Measurements from ENCODE around the gene NHS.
"Not testable (repeated sequence)": the region's sequence is repeated elsewhere in the genome, so short reads cannot be mapped to it uniquely, and the experiment has no call there.

The NHS gene

GRCh38 chrX:17547658-17548057 is 172.7 kb downstream of the NHS start:
- DNase-seq (ENCODE audit: low read depth, low spot score): no peak

- DNase-seq (ENCODE audit: low read depth, low spot score): no peak
Measured at GRCh38 chrX:17549107-17549651, 174.2 kb downstream of the NHS start.

DNA sequence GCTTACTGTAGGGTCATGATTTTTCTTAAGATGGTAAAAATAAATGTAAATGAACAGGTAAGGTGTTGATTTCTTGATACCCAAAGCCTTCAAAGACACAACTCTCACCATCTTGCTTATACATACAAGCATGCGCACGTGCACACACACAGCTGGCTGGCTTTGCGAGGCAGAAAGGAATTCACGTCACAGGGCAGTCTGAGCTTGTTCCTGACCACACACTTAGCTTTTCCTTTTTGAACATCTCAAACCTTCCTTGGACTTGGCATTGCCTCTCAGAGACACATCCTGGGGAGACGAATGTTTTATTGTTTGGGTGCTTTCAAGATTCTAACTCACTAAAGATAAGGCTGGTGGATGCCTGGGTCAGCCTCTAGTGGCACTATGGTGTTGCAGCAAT is 175.0 kb downstream of the NHS start:
- no peak for DNase-seq (ENCODE audit: low read depth, low spot score)

DNA sequence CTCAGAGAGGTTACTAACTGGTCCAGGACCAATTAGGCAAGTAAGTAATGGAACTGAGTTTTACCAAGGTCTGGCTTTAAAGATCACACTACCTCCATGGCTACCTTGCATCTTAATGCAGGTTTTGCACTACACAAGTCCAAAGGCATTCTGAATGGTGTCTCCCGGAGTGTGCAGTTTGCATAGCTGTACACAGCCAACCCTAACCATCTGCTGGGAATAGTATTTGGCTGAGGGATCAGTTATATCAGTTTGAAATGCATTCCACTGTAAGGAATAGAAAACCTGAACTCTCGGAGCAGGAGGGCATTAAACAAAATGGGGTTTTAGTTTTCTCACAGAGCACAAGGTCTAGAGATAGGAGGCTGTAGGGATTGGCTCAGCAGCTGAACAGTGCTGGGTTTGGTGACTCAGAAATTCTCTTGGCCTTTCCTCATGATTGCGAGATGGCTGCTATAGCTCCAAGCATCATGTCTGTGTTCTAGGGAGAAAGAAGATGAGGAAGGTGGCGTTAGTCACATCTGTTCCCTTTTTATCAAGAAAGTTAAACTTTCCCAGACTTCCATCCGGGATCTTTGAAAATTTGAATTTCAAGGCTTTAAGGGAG is 177.1 kb downstream of the NHS start:
- DNase-seq (ENCODE audit: low read depth, low spot score): no peak

GRCh38 chrX:17553469-17553868 is 178.5 kb downstream of the NHS start:
- no peak for DNase-seq (ENCODE audit: low read depth, low spot score)

GRCh38 chrX:17553961-17554482 is 179.0 kb downstream of the NHS start:
- no peak for DNase-seq (ENCODE audit: low read depth, low spot score)

DNA sequence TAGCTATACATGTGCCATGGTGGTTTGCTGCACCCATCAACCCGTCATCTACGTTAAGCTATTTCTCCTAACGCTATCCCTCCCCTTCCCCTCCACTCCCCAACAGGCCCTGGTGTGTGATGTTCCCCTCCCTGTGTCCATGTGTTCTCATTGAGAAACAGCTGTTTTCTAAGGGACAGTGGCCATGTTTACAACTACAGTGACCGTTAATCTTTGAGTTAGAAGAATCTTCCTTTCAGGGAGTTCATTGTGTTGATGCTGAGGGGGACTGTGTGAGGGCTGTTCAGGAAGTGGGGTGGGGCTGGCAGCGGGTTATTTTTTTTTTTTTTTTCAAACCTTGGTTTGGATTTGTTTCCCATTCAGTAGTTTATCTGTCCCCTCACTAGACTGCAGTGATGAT is 179.9 kb downstream of the NHS start:
- DNase-seq (ENCODE audit: low read depth, low spot score): no peak

DNA sequence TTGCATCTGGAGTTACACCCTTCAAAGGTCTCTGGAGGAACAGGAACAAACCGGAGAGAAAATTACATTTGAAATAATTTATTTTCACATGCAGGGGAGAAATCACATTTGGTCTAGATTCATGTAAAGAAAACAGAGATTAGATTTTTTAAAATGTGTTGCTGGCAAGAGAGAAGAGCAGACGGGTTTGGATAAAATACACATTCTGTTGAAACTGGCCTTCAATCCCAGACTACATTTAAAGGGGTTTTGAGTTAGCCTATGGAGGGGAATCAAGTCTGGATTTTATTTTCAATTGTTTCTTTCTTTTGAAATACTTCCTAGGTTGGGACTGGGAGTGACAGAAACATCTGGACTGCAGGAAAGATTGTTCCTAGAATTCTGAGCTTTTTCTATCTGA is 180.8 kb downstream of the NHS start:
- no peak for DNase-seq (ENCODE audit: low read depth, low spot score)

GRCh38 chrX:17559728-17560379 is 184.9 kb downstream of the NHS start:
- no peak for DNase-seq (ENCODE audit: low read depth, low spot score)

DNA sequence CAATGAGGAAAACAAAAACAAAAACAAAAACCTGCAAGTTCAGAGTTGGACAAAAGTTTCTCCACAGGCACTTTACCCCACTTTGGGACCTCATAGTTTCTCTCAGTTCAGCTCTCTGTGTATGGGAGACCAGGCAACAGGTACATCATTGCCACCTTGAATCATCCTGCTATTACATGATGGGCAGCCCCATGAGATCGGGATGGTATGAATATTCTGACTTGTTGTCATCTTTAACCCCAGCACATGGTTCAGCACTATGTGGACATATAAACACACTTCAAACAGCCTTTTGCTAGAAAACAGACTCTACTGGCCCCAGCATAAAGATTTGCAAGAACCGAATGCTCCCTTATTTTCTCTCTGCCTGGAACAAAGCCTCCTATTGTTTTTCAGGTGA is 185.4 kb downstream of the NHS start:
- DNase-seq (ENCODE audit: low read depth, low spot score): no peak

DNA sequence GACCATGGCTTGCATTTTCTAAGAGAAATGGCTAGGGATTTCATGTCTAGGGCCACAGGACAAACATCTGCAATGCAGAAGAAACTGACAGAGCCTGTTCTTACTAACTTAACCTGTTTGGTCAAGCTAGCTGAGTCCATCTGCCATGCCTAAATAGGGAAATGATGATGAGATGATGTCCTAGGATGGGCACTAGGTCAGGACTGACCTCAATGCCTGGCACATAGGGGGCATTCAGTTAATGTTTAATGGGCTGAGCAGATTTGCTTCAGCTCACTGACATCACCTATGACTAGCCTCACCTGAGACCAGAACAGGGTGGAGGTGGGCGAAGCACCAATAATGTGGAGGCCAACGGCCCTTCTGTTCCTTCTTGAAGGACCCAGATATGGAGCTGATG is 188.1 kb downstream of the NHS start:
- no peak for DNase-seq (ENCODE audit: low read depth, low spot score)

GRCh38 chrX:17563515-17563914 is 188.5 kb downstream of the NHS start:
- DNase-seq (ENCODE audit: low read depth, low spot score): no peak

GRCh38 chrX:17564689-17565409 is 189.8 kb downstream of the NHS start:
- no peak for DNase-seq (ENCODE audit: low read depth, low spot score)

- DNase-seq (ENCODE audit: low read depth, low spot score): no peak
Measured at GRCh38 chrX:17566740-17567139, 191.7 kb downstream of the NHS start.

DNA sequence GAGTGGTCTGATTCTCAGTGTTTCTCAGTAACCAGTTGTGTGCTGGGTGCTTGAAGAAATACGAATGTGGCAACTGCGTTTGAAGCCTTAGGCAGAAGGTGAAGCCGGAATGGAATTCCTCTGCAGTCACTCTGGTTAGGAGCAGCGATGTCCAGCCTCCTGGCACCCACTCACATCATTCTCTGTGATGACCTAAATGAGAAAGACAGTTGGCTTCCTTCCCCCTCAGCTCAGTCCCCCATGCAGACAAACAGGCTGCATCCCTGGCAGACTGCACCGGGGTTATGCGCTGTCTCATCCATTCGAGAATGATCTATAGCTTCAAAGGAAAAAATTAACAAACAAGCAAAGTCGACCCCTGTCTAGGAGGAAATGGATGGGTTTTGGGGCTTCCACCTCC is 192.2 kb downstream of the NHS start:
- DNase-seq (ENCODE audit: low read depth, low spot score): no peak

GRCh38 chrX:17567821-17568220 is 192.8 kb downstream of the NHS start:
- DNase-seq (ENCODE audit: low read depth, low spot score): no peak

- not testable (repeated sequence) for DNase-seq (ENCODE audit: low read depth, low spot score)
Measured at GRCh38 chrX:17568804-17569203, 193.8 kb downstream of the NHS start.

GRCh38 chrX:17579026-17579425 is 204.0 kb downstream of the NHS start:
- no peak for DNase-seq (ENCODE audit: low read depth, low spot score)

GRCh38 chrX:17580539-17581152 is 205.6 kb downstream of the NHS start:
- no peak for DNase-seq (ENCODE audit: low read depth, low spot score)

DNA sequence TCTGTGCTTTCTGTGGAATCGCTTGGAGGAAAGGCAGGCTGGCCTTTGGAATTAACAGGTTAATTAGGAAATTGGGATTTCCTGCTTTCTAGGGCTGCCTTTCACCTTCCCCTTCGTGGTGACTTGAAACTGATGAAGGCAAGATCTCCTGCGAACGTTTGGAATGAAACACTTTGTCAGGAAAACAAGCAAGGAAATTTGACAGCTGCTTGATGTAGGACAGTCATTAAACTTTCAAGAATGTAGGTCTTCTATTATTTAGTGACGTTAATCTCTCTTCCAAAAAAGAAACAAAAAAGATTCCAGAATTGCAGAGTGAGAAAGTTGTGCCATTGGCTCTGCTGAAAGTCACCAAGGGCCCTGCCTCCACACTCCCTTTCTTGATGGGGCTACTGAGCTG is 206.6 kb downstream of the NHS start:
- DNase-seq (ENCODE audit: low read depth, low spot score): no peak

- no peak for DNase-seq (ENCODE audit: low read depth, low spot score)
Measured at GRCh38 chrX:17584248-17584681, 209.3 kb downstream of the NHS start.

DNA sequence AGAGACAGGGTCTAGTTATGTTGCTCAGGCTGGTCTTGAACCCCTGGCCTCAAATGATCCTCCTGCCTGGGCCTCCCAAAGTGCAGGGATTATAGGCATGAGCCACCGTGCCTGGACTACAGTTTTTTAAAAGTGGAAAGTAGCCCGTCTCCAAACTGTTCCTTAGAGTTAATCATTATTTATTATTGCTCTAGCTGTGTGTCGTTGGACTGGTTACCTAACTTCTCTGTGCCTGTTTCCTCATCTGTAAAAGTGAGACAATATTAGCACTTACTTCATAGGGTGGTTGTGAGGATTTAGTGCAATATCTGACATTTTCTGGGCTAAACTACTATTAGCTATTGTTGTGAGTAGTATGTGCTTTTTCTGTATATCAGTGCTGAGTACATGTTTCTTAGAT is 210.0 kb downstream of the NHS start:
- no peak for DNase-seq (ENCODE audit: low read depth, low spot score)
